ENCODE measurements around the gene GUCA1A.

Gene GUCA1A

GRCh38 chr6:42228305-42228704, 55.1 kb downstream of the GUCA1A start:
- no peak for TF ChIP-seq FOXM1 (IDR thresholded peaks at IDR 0.05; ENCODE audit: borderline replicate concordance)
- TF ChIP-seq FOXA1 (IDR thresholded peaks at IDR 0.05): no peak
- no peak for TF ChIP-seq ELF4 (IDR thresholded peaks at IDR 0.05)
- no peak for TF ChIP-seq BHLHE40 (IDR thresholded peaks at IDR 0.05; ENCODE audit: borderline replicate concordance)
- no peak for TF ChIP-seq NFRKB (IDR thresholded peaks at IDR 0.05)
- no peak for TF ChIP-seq TARDBP (IDR thresholded peaks at IDR 0.05)
- TF ChIP-seq PKNOX1 (IDR thresholded peaks at IDR 0.05): no peak
- TF ChIP-seq HDGF (IDR thresholded peaks at IDR 0.05; ENCODE audit: borderline replicate concordance): no peak
- TF ChIP-seq ZNF384 (IDR thresholded peaks at IDR 0.05): no peak
- no peak for DNase-seq (ENCODE audit: extremely low spot score)
- CTCF ChIA-PET: interaction anchor here (1.1 to 2.7 kb wide), 2 partner anchors 14 to 60 kb away, joined by 3 to 14 read pairs; no protein-coding TSS in a partner anchor
- POLR2A ChIA-PET: no interaction called here

Data from HEK293T (cell line).